RWPE2 (cell line): ENCODE measurements around the gene CLEC6A.

Source experiments
- ATAC-seq: fragments of 200-7000 bp; cut with Tn5 transposase; 3 replicates; pipeline ENCODE4 v1.9.1; 2021; ENCODE audit warnings: low read depth
- DNase-seq: peaks from one replicate; pipeline ENCODE4 v3.0.0-alpha.2; 2020; ENCODE audit warnings: low spot score
- H3K27ac ChIP-seq: fragments of 450-650 bp; 2 replicates; pipeline ENCODE4 v1.5.1; 2017; ENCODE audit warnings: mild to moderate bottlenecking; ENCODE audit not compliant: poor library complexity, severe bottlenecking
- H3K27me3 ChIP-seq: fragments of 250-450 bp; sonication (Bioruptor Pico); 2 replicates; pipeline ENCODE4 v1.5.1; 2021; ENCODE audit warnings: mild to moderate bottlenecking, moderate library complexity; ENCODE audit not compliant: insufficient read depth, poor library complexity, severe bottlenecking
- H3K36me3 ChIP-seq: fragments of 250-450 bp; sonication (Bioruptor Pico); 2 replicates; pipeline ENCODE4 v1.5.1; 2020; ENCODE audit warnings: low read depth, mild to moderate bottlenecking, moderate library complexity
- H3K4me1 ChIP-seq: fragments of 250-450 bp; sonication (Bioruptor Pico); 2 replicates; pipeline ENCODE4 v1.5.1; 2021; ENCODE audit warnings: mild to moderate bottlenecking, moderate library complexity; ENCODE audit not compliant: insufficient read depth, poor library complexity, severe bottlenecking
- H3K4me3 ChIP-seq: fragments of 250-450 bp; sonication (Bioruptor Pico); 2 replicates; pipeline ENCODE4 v1.5.1; 2021; ENCODE audit warnings: mild to moderate bottlenecking, moderate library complexity; ENCODE audit not compliant: severe bottlenecking
- H3K9me3 ChIP-seq: fragments of 250-450 bp; sonication (Bioruptor Pico); 2 replicates; pipeline ENCODE4 v1.5.1; 2021; ENCODE audit warnings: mild to moderate bottlenecking, moderate library complexity; ENCODE audit not compliant: severe bottlenecking
- CTCF ChIP-seq: fragments of 450-650 bp; IDR thresholded peaks from one replicate; pipeline ENCODE4 v1.5.1; 2017; ENCODE audit warnings: mild to moderate bottlenecking, moderate library complexity; ENCODE audit not compliant: poor library complexity, severe bottlenecking

CLEC6A gene

GRCh38 chr12:8446642-8447547, 8.9 kb upstream of the CLEC6A start:
- Histone ChIP-seq H3K4me1 (no peaks in the 10 kb centered on the region), H3K9me3 (no peaks in the 10 kb centered on the region), H3K27ac (no peak overlapping the region), H3K27me3 (no peaks in the 10 kb centered on the region), H3K4me3 (no peak overlapping the region), H3K36me3 (no peaks in the 10 kb centered on the region)
- TF ChIP-seq CTCF, result no peak
- ATAC-seq (no peak), DNase-seq (no peak)

GRCh38 chr12:8449355-8449859, 6.4 kb upstream of the CLEC6A start:
- no peak for ATAC-seq
- DNase-seq, result no peak
- no peak overlapping the region for H3K27ac ChIP-seq

GRCh38 chr12:8452036-8452435, 3.7 kb upstream of the CLEC6A start:
- Histone ChIP-seq H3K27me3 (no peaks in the 10 kb centered on the region), H3K4me1 (no peaks in the 10 kb centered on the region), H3K4me3 (no peak overlapping the region), H3K27ac (no peak overlapping the region), H3K36me3 (no peaks in the 10 kb centered on the region), H3K9me3 (no peaks in the 10 kb centered on the region)
- ATAC-seq, result no peak
- no peak for TF ChIP-seq CTCF
- DNase-seq, result no peak

More at GRCh38 chr12:8449355-8449859, 6.4 kb upstream of the CLEC6A start:
- H3K4me3 ChIP-seq, result no peak overlapping the region
- TF ChIP-seq CTCF, result no peak
- no peaks in the 10 kb centered on the region for H3K27me3 ChIP-seq
- H3K4me1 ChIP-seq, result no peaks in the 10 kb centered on the region
- no peaks in the 10 kb centered on the region for H3K36me3 ChIP-seq
- H3K9me3 ChIP-seq, result no peaks in the 10 kb centered on the region

- H3K27ac ChIP-seq, result no peak overlapping the region
- no peaks in the 10 kb centered on the region for H3K36me3 ChIP-seq
- ATAC-seq (no peak), DNase-seq (no peak)
- TF ChIP-seq CTCF, result no peak
- no peaks in the 10 kb centered on the region for H3K27me3 ChIP-seq
- no peaks in the 10 kb centered on the region for H3K4me1 ChIP-seq
- no peaks in the 10 kb centered on the region for H3K9me3 ChIP-seq
- no peak overlapping the region for H3K4me3 ChIP-seq
These were observed 2.7 kb upstream of the CLEC6A start for GRCh38 chr12:8453021-8453513.

- H3K27me3 ChIP-seq, result no peaks in the 10 kb centered on the region
- TF ChIP-seq CTCF, result no peak
- no peak for DNase-seq
- H3K36me3 ChIP-seq, result no peaks in the 10 kb centered on the region
- no peak overlapping the region for H3K27ac ChIP-seq
- no peak overlapping the region for H3K4me3 ChIP-seq
- ATAC-seq, result no peak
- no peaks in the 10 kb centered on the region for H3K4me1 ChIP-seq
- H3K9me3 ChIP-seq, result no peaks in the 10 kb centered on the region
These were observed 2.0 kb upstream of the CLEC6A start for GRCh38 chr12:8453796-8454195.
